ENCODE measurements around the gene HOXA11. TPM values are rescaled to one million over a fixed set of nuclear protein-coding genes. Genes with fewer than 3 reads are reported as not detected.

The HOXA11 gene
- polyA plus RNA-seq (2012; rRNA removed), result not detected in 2 replicates
- polyA plus RNA-seq (2012; cell fraction: cytosol; rRNA removed), result not detected in 2 replicates
- polyA plus RNA-seq (2012; cell fraction: nucleus; rRNA removed), result not detected in 2 replicates

DNA sequence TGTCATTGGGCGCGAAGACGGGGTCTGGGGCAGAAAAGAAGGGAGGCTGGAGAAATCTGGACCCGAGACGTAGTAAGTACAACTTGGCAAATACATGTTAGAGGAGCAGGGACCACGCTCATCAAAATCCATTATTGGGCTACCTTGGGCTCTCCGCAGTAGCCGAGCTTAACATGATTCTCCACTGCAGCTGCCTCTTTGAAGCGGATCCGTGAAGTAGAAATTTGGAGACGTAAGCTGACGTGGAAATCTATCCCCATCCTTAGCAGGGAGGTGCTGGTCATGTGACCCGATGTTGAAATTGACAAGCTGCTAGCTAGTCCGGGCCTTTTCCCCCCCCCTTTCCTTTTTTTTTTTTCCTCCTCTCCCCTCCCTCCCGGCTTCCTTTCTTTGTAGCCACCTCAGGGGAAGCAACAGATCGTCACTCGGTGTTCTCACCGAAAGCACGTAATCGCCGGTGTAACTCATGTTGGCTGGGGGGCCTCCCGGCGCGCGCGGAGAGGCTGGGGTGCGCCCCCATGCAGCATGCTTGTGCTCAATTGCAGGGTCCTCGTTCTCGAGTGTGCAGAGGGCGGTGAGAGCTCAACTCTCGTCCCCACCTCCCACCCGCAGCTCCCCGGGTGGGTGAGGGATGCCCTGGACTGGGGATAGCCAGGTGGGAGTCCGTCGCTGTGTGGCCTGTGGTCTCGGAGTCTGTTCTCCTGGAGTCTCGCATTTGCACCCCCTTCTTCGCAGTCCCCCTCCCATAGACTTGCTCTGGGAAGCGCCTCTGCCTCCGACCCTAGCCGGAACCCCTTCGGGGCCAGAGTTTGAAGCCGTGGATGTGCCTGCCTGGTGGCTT is at the start of gene HOXA11:
Gene HOXA11 (minus strand): TSS at position 220 of the 841 bp plus-strand sequence. CDS start 88 bp downstream, at position 132.
- no peaks in the 10 kb centered on the region for H3K79me2 ChIP-seq (ENCODE audit: insufficient read depth)
- H3K36me3 ChIP-seq (replicated peaks in 1 of 2; ENCODE audit: control insufficient read depth in 1 of 2, insufficient read depth in 2 of 2, low read length in 1 of 2), result no peaks in the 10 kb centered on the region
- CTCF ChIA-PET, result interaction anchor here (0.6 to 10.7 kb wide), 8 partner anchors 7 to 912 kb away, joined by 3 to 84 read pairs (median 10); partner anchors contain the start of gene HOXA5
- 26% methylated on average over 42 of the region's 43 CpGs for WGBS (ENCODE audit: low lambda C conversion rate)
- TF ChIP-seq, protein P1, sequence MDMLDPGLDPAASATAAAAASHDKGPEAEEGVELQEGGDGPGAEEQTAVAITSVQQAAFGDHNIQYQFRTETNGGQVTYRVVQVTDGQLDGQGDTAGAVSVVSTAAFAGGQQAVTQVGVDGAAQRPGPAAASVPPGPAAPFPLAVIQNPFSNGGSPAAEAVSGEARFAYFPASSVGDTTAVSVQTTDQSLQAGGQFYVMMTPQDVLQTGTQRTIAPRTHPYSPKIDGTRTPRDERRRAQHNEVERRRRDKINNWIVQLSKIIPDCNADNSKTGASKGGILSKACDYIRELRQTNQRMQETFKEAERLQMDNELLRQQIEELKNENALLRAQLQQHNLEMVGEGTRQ (IDR thresholded peaks at IDR 0.05; ENCODE audit: borderline replicate concordance, low read depth, low read length), result no peak
- no peak for TF ChIP-seq ELF1 (IDR thresholded peaks at IDR 0.05)
- TF ChIP-seq RCOR1 (IDR thresholded peaks at IDR 0.05; ENCODE audit: low read length), result no peak
- TF ChIP-seq RAD21 (IDR thresholded peaks at IDR 0.05; ENCODE audit: low read length), result no peak
- TF ChIP-seq TCF12 (IDR thresholded peaks at IDR 0.05), result no peak
- TF ChIP-seq CTCF (IDR thresholded peaks at IDR 0.05), result no peak
- TF ChIP-seq, protein P2, sequence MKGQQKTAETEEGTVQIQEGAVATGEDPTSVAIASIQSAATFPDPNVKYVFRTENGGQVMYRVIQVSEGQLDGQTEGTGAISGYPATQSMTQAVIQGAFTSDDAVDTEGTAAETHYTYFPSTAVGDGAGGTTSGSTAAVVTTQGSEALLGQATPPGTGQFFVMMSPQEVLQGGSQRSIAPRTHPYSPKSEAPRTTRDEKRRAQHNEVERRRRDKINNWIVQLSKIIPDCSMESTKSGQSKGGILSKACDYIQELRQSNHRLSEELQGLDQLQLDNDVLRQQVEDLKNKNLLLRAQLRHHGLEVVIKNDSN (IDR thresholded peaks at IDR 0.05; ENCODE audit: borderline replicate concordance, low read depth), result no peak; the same call in 1 of the 2 replicates
- TF ChIP-seq MXI1 (IDR thresholded peaks at IDR 0.05; ENCODE audit: low read depth, low read length), result no peak
- TF ChIP-seq JUND (IDR thresholded peaks at IDR 0.05), result no peak
- TF ChIP-seq FOSL2 (IDR thresholded peaks at IDR 0.05; ENCODE audit: borderline replicate concordance, low read depth), result no peak
- H3K9me3 ChIP-seq, result no peaks in the 10 kb centered on the region
- no peak within 1 kb of the TSS for H3K9ac ChIP-seq
- peak within 1 kb of the TSS; percentile 53; the same call in 1 of the 2 replicates for H2AFZ ChIP-seq (ENCODE audit: low read depth)
- H3K27ac ChIP-seq (ENCODE audit: low read depth in 2 of 2, low read length in 1 of 2), result no peak within 1 kb of the TSS
- H3K27me3 ChIP-seq (ENCODE audit: insufficient read depth), result peaks cover 98% of the 10 kb centered on the region
- POLR2A ChIA-PET, result no interaction called here
- H4K20me1 ChIP-seq (ENCODE audit: insufficient read depth), result peaks cover 30% of the 10 kb centered on the region
- DNase-seq, result no peak
- H3K9me2 ChIP-seq, result no peaks in the 10 kb centered on the region
- H3K4me3 ChIP-seq (ENCODE audit: low read depth in 2 of 2, low read length in 1 of 2), result peak within 1 kb of the TSS; percentile 37 to 45; a peak in 3 of 4 replicates
- peak within 1 kb of the TSS; percentile 73 for H3K4me2 ChIP-seq
- H3F3A ChIP-seq (replicated peaks; ENCODE audit: insufficient read depth), result peaks cover 11% of the 10 kb centered on the region
- peaks cover 4 to 7% of the 10 kb centered on the region in 2 experiments; a peak in 1 of 4 replicates for H3K4me1 ChIP-seq (ENCODE audit: control insufficient read depth in 1 of 2, insufficient read depth in 2 of 2, low read depth in 1 of 2, low read length in 1 of 2)

GRCh38 chr7:27229448-27229847 is 44.4 kb upstream of the HOXA11 start:
- H3K27ac ChIP-seq (ENCODE audit: low read depth in 2 of 2, low read length in 1 of 2), result no peak overlapping the region
- no peak for DNase-seq
- H3K27me3 ChIP-seq (ENCODE audit: insufficient read depth), result peaks cover 70% of the 10 kb centered on the region
- no peaks in the 10 kb centered on the region for H3F3A ChIP-seq (replicated peaks; ENCODE audit: insufficient read depth)
- no peak overlapping the region for H3K4me3 ChIP-seq (ENCODE audit: low read depth in 2 of 2, low read length in 1 of 2)
- no peaks in the 10 kb centered on the region for H4K20me1 ChIP-seq (ENCODE audit: insufficient read depth)
- no peak overlapping the region for H3K9ac ChIP-seq
- POLR2A ChIA-PET, result no interaction called here
- H2AFZ ChIP-seq (ENCODE audit: low read depth), result no peak overlapping the region
- H3K4me1 ChIP-seq (ENCODE audit: control insufficient read depth in 1 of 2, insufficient read depth in 2 of 2, low read depth in 1 of 2, low read length in 1 of 2), result no peaks in the 10 kb centered on the region
- no peaks in the 10 kb centered on the region for H3K36me3 ChIP-seq (replicated peaks in 1 of 2; ENCODE audit: control insufficient read depth in 1 of 2, insufficient read depth in 2 of 2, low read length in 1 of 2)
- no peaks in the 10 kb centered on the region for H3K79me2 ChIP-seq (ENCODE audit: insufficient read depth)
- H3K4me2 ChIP-seq, result no peak overlapping the region
- no peaks in the 10 kb centered on the region for H3K9me2 ChIP-seq
- no peaks in the 10 kb centered on the region for H3K9me3 ChIP-seq
- CTCF ChIA-PET, result interaction anchor here (0.8 to 8.2 kb wide), 5 partner anchors 9 to 347 kb away, joined by 3 to 79 read pairs (median 4); no protein-coding TSS in a partner anchor
- WGBS (ENCODE audit: low lambda C conversion rate), result 22% methylated on average over 4 of the region's 4 CpGs
- TF ChIP-seq RAD21 (IDR thresholded peaks at IDR 0.05; ENCODE audit: low read length) (no peak), SMC3 (IDR thresholded peaks at IDR 0.05; ENCODE audit: low read depth, low read length) (no peak), FOXJ3 (CRISPR knock-in tag; IDR thresholded peaks at IDR 0.05) (no peak), GABPA (IDR thresholded peaks at IDR 0.05; ENCODE audit: low read depth) (no peak), JUND (IDR thresholded peaks at IDR 0.05) (no peak), ZBTB33 (IDR thresholded peaks at IDR 0.05; ENCODE audit: borderline replicate concordance, low read depth) (no peak)
- TF ChIP-seq, protein P1 (IDR thresholded peaks at IDR 0.05; ENCODE audit: borderline replicate concordance, low read depth, low read length), result no peak
- TF ChIP-seq, protein P3, sequence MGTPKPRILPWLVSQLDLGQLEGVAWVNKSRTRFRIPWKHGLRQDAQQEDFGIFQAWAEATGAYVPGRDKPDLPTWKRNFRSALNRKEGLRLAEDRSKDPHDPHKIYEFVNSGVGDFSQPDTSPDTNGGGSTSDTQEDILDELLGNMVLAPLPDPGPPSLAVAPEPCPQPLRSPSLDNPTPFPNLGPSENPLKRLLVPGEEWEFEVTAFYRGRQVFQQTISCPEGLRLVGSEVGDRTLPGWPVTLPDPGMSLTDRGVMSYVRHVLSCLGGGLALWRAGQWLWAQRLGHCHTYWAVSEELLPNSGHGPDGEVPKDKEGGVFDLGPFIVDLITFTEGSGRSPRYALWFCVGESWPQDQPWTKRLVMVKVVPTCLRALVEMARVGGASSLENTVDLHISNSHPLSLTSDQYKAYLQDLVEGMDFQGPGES (IDR thresholded peaks at IDR 0.05; ENCODE audit: low read depth, low read length), result no peak
